Activated CD4-positive, alpha-beta T cell treated with anti-CD3 and anti-CD28 coated beads for 48 hours (primary cell): ENCODE data around the gene KRTAP5-4.
"Not testable (repeated sequence)": the region's sequence is repeated elsewhere in the genome, so short reads cannot be mapped to it uniquely, and the experiment has no call there.

Source experiments
- DNase-seq: peaks from one replicate; pipeline ENCODE4 v3.0.0-alpha.2; 2020

The KRTAP5-4 gene

GRCh38 chr11:1622086-1622485 is at the start of gene KRTAP5-4:
Gene KRTAP5-4, minus strand, starts transcription at chr11:1622138. Its CDS starts 45 bp downstream, at chr11:1622093.
- DNase-seq, result no peak

- DNase-seq, result no peak
These were observed 49.7 kb upstream of the KRTAP5-4 start for GRCh38 chr11:1671658-1672057.

GRCh38 chr11:1670905-1671371 is 49.0 kb upstream of the KRTAP5-4 start:
- no peak for DNase-seq

GRCh38 chr11:1670457-1670856 is 48.5 kb upstream of the KRTAP5-4 start:
- DNase-seq, result not testable (repeated sequence)

- no peak for DNase-seq
These were observed 47.7 kb upstream of the KRTAP5-4 start for GRCh38 chr11:1669546-1670218.

GRCh38 chr11:1668911-1669473 is 47.1 kb upstream of the KRTAP5-4 start:
- no peak for DNase-seq

- DNase-seq, result no peak
These were observed 46.0 kb upstream of the KRTAP5-4 start for GRCh38 chr11:1667906-1668305.

GRCh38 chr11:1667121-1667850 is 45.3 kb upstream of the KRTAP5-4 start:
- no peak for DNase-seq

GRCh38 chr11:1665313-1665712 is 43.4 kb upstream of the KRTAP5-4 start:
- DNase-seq, result no peak

- DNase-seq, result not testable (repeated sequence)
These were observed 40.9 kb upstream of the KRTAP5-4 start for GRCh38 chr11:1662699-1663283.

- DNase-seq, result not testable (repeated sequence)
These were observed 39.7 kb upstream of the KRTAP5-4 start for GRCh38 chr11:1661454-1662269.

GRCh38 chr11:1660111-1660867 is 38.4 kb upstream of the KRTAP5-4 start:
- no peak for DNase-seq

- DNase-seq, result no peak
These were observed 37.6 kb upstream of the KRTAP5-4 start for GRCh38 chr11:1659506-1659905.

GRCh38 chr11:1656670-1657069 is 34.7 kb upstream of the KRTAP5-4 start:
- no peak for DNase-seq

- no peak for DNase-seq
These were observed 34.1 kb upstream of the KRTAP5-4 start for GRCh38 chr11:1656061-1656441.

- DNase-seq, result no peak
These were observed 33.5 kb upstream of the KRTAP5-4 start for GRCh38 chr11:1655168-1656060.

GRCh38 chr11:1654388-1655167 is 32.6 kb upstream of the KRTAP5-4 start:
- DNase-seq, result no peak

GRCh38 chr11:1653541-1654387 is 31.8 kb upstream of the KRTAP5-4 start:
- no peak for DNase-seq
